ENCODE measurements around the gene IER5.

GRCh38 chr1:181113059-181113641 lies 24.6 kb downstream of the IER5 start:
- TF ChIP-seq CTCF (conservative IDR thresholded peaks at IDR 0.05; ENCODE audit: low read depth, low read length) (no peak), EZH2 (IDR thresholded peaks at IDR 0.05; ENCODE audit: low read length, unreplicated experiment) (no peak)
